ENCODE data around the gene DAGLB. TPM values are rescaled to one million over a fixed set of nuclear protein-coding genes. Genes with fewer than 3 reads are reported as not detected.

The DAGLB gene
- total and polyA plus RNA-seq, 2 experiments from 2014 or later = 26.7 to 31.7 TPM

GRCh38 chr7:6359734-6360133, 88.0 kb downstream of the DAGLB start:
- no peak overlapping the region for H2AFZ ChIP-seq
- no peaks in the 10 kb centered on the region for H4K20me1 ChIP-seq (ENCODE audit: insufficient read depth)
- H3K4me1 ChIP-seq (ENCODE audit: insufficient read depth) = no peaks in the 10 kb centered on the region
- no peaks in the 10 kb centered on the region for H3K27me3 ChIP-seq (replicated peaks; ENCODE audit: insufficient read depth)
- no peaks in the 10 kb centered on the region for H3K9me3 ChIP-seq (ENCODE audit: low read depth)
- no peak overlapping the region for H3K4me2 ChIP-seq (ENCODE audit: unreplicated experiment)
- no peak for DNase-seq
- no peaks in the 10 kb centered on the region for H3F3A ChIP-seq (ENCODE audit: insufficient read depth)
- no peak overlapping the region for H3K27ac ChIP-seq
- no peak overlapping the region for H3K4me3 ChIP-seq
- H3K9me2 ChIP-seq (ENCODE audit: insufficient read depth) = no peaks in the 10 kb centered on the region
- no peaks in the 10 kb centered on the region for H3K36me3 ChIP-seq (ENCODE audit: low read depth)
- TF ChIP-seq EZH2 (IDR thresholded peaks at IDR 0.05; ENCODE audit: insufficient read depth, poor library complexity, severe bottlenecking) (no peak), EZH2phosphoT487 (IDR thresholded peaks at IDR 0.05; ENCODE audit: insufficient read depth, low read depth) (no peak)
- in situ Hi-C loops (cut with MboI) = no loop called here
- WGBS, 2 experiments (ENCODE audit: low coverage in 1 of 2, low lambda C conversion rate in 2 of 2, missing lambda C conversion rate in 2 of 2) = 93% methylated on average over 2 of the region's 2 CpGs
- H3K79me2 ChIP-seq (ENCODE audit: insufficient read depth) = no peaks in the 10 kb centered on the region
- H3K9ac ChIP-seq = no peak overlapping the region

Other genes starting within 250 kb of the DAGLB start
- 45.5 and 47.1 TPM in 2 replicates for gene CYTH3, start 175.3 kb downstream of the DAGLB start, total RNA-seq (2014; rRNA removed; shearing (Covaris generic))
- gene CYTH3, start 175.3 kb downstream of the DAGLB start, polyA plus RNA-seq (2016; fragmentation: Nextera tagmentation; extraction: Ambion mirVana) = 33.3 and 34.2 TPM in 2 replicates
- 18.0 and 23.7 TPM in 2 replicates for gene FAM220A, start 99.0 kb downstream of the DAGLB start, total RNA-seq (2014; rRNA removed; shearing (Covaris generic))
- 21.0 and 21.1 TPM in 2 replicates for gene FAM220A, start 99.0 kb downstream of the DAGLB start, polyA plus RNA-seq (2016; fragmentation: Nextera tagmentation; extraction: Ambion mirVana)
- 68.8 and 95.4 TPM in 2 replicates for gene RAC1, start 73.4 kb downstream of the DAGLB start, total RNA-seq (2014; rRNA removed; shearing (Covaris generic))
- 612 and 613 TPM in 2 replicates for gene RAC1, start 73.4 kb downstream of the DAGLB start, polyA plus RNA-seq (2016; fragmentation: Nextera tagmentation; extraction: Ambion mirVana)
- 275 and 319 TPM in 2 replicates for gene KDELR2, start 36.2 kb upstream of the DAGLB start, total RNA-seq (2014; rRNA removed; shearing (Covaris generic))
- 686 and 702 TPM in 2 replicates for gene KDELR2, start 36.2 kb upstream of the DAGLB start, polyA plus RNA-seq (2016; fragmentation: Nextera tagmentation; extraction: Ambion mirVana)
- gene GRID2IP, start 103.5 kb upstream of the DAGLB start, total RNA-seq (2014; rRNA removed; shearing (Covaris generic)) = not detected in 2 replicates
- gene GRID2IP, start 103.5 kb upstream of the DAGLB start, polyA plus RNA-seq (2016; fragmentation: Nextera tagmentation; extraction: Ambion mirVana) = not detected in 2 replicates
- gene ZDHHC4, start 129.5 kb upstream of the DAGLB start, total RNA-seq (2014; rRNA removed; shearing (Covaris generic)) = 52.5 and 55.4 TPM in 2 replicates
- 68.8 and 72.6 TPM in 2 replicates for gene ZDHHC4, start 129.5 kb upstream of the DAGLB start, polyA plus RNA-seq (2016; fragmentation: Nextera tagmentation; extraction: Ambion mirVana)
- gene INTS15, start 142.1 kb upstream of the DAGLB start, total RNA-seq (2014; rRNA removed; shearing (Covaris generic)) = 14.4 and 17.9 TPM in 2 replicates
- 11.1 and 11.3 TPM in 2 replicates for gene INTS15, start 142.1 kb upstream of the DAGLB start, polyA plus RNA-seq (2016; fragmentation: Nextera tagmentation; extraction: Ambion mirVana)
- gene ZNF853, start 167.7 kb upstream of the DAGLB start, total RNA-seq (2014; rRNA removed; shearing (Covaris generic)) = 0.22 and 0.51 TPM in 2 replicates
- not detected in 2 replicates for gene ZNF853, start 167.7 kb upstream of the DAGLB start, polyA plus RNA-seq (2016; fragmentation: Nextera tagmentation; extraction: Ambion mirVana)
- gene ZNF316, start 189.4 kb upstream of the DAGLB start, total RNA-seq (2014; rRNA removed; shearing (Covaris generic)) = 14.3 and 28.6 TPM in 2 replicates
- 1.1 and 1.2 TPM in 2 replicates for gene ZNF316, start 189.4 kb upstream of the DAGLB start, polyA plus RNA-seq (2016; fragmentation: Nextera tagmentation; extraction: Ambion mirVana)

All from GM23248 (cell line).